HPDE6-E6E7 (cell line): ENCODE data around the gene LST1.
A peak's percentile ranks its signal among the peaks of the same experiment; 100 is the strongest.
"Not testable (repeated sequence)": the region's sequence is repeated elsewhere in the genome, so short reads cannot be mapped to it uniquely, and the experiment has no call there.

Experiments
- DNase-seq: peaks from one replicate; pipeline ENCODE4 v3.0.0; 2011; ENCODE audit warnings: missing footprints; ENCODE audit errors: extremely low spot score

The LST1 gene

DNA sequence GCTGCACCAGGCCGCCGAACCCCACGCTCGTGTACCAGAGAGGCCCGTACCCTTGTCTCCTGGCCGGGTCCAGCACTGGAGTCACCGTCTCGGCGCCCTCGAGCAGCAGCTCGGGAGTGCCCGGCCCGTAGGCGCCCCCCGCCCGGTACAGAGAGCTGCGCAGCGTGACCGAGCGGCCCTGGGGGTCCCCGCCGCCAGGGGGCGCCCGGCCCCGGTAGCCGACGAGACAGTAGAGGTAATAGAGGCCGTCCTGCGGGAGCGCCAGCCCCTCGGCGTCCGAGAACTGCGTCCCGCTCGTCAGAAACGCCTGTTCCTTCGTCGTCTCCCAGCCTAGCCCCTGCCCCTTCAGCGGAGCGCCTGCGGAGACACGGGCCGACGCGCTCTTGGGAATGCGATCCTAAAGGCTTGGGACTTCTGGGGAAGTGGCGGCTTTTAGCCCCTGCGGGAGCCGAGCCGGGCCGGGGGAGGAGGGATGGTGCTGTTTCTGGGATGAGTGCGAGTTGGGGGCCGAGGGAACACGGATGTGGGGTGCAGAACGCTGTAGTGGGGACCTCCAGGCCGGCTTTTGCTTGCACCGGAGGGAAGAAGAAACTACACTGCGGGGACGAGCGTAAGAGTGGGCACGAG lies 5.2 kb upstream of the LST1 start:
- DNase-seq = peak; percentile 78

- no peak for DNase-seq
These were observed 4.4 kb upstream of the LST1 start for GRCh38 chr6:31581434-31582229.

GRCh38 chr6:31582230-31582643 lies 3.8 kb upstream of the LST1 start, which contains the start of gene LTB:
Gene LTB (minus strand): TSS chr6:31582424. CDS start chr6:31582417, 7 bp downstream.
- no peak for DNase-seq

GRCh38 chr6:31585491-31585890 lies 586 bp upstream of the LST1 start:
- DNase-seq = no peak

GRCh38 chr6:31586599-31587281 lies 663 bp downstream of the LST1 start:
- no peak for DNase-seq

- DNase-seq = no peak
These were observed 2.0 kb downstream of the LST1 start for GRCh38 chr6:31587791-31588777.

- no peak for DNase-seq
These were observed 3.0 kb downstream of the LST1 start for GRCh38 chr6:31588871-31589650.

GRCh38 chr6:31590691-31591090 lies 4.6 kb downstream of the LST1 start:
- DNase-seq = not testable (repeated sequence)

DNA sequence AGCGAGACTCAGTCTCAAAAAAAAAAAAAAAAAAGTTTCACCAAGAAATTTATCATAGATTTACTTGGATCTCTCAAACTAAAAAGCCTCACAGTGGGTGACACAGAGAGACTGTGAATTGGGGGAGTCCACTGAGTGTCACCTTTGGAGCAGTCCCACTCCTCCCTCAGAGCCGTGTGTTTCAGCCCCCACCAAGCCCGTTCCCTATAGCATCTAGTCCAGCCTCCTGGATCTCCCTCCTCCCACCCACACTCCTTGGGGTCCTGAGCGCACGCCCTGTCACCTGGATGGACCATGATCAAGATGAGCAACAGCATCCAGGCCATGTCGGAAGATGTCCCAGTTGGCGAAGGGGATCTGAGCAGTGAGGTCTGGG lies 6.3 kb downstream of the LST1 start:
- no peak for DNase-seq

DNA sequence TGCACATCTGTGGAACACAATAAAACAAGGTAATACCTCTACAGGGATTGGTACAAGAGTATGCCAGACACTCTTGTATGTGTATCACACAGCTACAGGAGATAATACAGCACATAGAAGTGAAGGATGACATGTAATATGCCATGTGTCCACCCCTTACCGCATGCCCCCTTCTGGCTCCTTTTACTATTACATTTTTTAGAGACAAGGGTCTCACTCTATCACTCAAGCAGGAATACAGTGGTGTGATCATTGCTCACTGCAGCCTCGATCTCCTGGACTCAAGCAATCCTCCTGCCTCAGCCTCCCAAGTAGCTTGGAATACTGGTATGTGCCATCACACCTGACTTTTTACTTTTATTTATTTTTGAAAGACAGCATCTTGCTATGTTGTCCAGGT lies 10.9 kb downstream of the LST1 start:
- DNase-seq = no peak

DNA sequence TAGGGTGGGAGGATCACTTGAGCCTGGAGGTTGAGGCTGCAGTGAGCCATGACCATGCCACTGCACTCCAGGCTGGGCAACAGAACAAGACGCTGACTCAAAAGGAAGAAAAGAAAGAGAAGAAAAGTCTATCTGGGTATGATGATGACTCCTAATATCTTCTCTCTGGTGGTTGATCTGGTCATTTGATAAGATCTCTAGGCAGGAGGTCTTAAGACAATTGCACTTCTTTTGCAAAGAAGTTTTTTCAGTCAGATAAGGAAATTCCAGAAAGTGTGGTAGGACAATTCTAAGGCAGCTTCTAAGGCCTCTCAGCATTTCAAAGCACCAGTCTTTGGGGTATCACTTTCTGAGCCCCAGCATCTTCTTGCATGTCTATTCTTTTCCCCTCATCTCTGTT lies 21.2 kb downstream of the LST1 start:
- DNase-seq = no peak

DNA sequence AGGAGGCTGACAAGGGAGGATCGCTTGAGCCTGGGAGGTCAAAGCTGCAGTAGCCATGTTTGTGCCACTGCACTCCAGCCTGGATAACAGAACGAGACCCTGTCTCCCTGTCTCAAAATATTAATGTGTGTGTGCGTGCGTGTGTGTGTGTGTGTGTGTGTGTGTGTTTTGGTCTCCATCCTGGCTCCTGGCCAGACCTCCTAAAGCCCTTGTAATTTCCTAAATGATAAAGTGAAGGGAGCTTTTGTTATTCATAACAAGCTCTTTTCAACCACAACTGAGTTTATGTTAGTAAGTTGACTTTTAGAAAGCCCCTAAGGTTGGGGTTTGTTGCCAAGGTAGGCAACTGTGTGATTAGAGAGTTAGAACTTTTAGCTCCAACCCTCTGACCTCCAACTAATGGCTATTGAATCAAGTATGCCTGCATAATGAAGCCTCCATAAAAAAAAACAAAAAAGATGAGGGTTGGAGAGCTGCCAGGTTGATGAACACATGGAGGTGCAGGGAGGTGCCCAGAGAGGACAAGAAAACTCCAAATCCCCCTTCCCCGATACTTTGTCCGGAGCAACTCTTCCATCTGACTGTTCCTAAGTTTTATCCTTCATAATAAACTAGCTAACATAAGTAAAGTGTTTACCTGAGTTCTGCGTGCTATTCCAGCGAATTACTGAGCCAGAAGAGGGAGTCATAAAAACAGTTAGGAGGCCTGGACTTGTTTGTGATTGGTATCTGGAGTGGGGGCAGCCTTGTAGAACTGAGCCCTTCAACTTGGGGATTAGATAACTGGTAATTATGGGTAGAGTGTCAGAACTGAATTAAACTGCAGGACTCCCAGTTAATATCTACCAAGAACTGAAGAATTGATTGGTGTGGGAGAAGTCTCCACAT lies 23.7 kb downstream of the LST1 start:
- no peak for DNase-seq

- DNase-seq = no peak
These were observed 24.9 kb downstream of the LST1 start for GRCh38 chr6:31610968-31611367.

- no peak for DNase-seq
These were observed 28.1 kb downstream of the LST1 start for GRCh38 chr6:31614075-31614619.

- no peak for DNase-seq
These were observed 28.9 kb downstream of the LST1 start, which contains the start of gene AIF1 for GRCh38 chr6:31614684-31615578. Gene AIF1 (plus strand): TSS chr6:31615234. CDS start chr6:31615330, 96 bp downstream.

GRCh38 chr6:31615748-31616147 lies 29.7 kb downstream of the LST1 start:
- no peak for DNase-seq

GRCh38 chr6:31617010-31617409 lies 30.9 kb downstream of the LST1 start:
- no peak for DNase-seq
